ENCODE results near the gene SPINK8. TPM values are rescaled to one million over a fixed set of nuclear protein-coding genes. Genes with fewer than 3 reads are reported as not detected.

SPINK8 gene
- total and polyA plus RNA-seq, 2 of the 8 experiments (the other 6 are each of a cell fraction or from before 2014, with no cell fraction given): 0.29 TPM; not detected in 1

DNA sequence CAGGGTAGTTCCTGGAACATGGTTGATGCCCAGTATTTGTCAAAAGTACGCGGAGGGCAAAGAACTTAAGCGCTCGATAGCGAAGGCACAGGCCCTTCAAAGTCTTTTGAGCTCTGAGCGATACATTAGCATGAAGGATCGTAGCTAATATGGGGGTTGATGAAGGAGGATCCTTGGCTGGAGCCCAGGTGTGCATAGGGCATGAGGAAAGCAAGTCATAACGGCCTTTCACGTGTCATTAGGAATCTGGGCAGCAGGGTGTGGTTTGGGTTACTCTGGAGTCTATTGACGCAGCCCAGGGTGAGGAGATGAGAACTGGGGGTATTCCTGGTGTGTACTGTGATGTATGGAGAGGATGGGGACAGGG is 31.7 kb downstream of the SPINK8 start:
- ChIA-PET POLR2A (ENCODE audit: partially characterized antibody) (interaction anchor here (0.7 to 1.4 kb wide), 4 partner anchors 9 to 99 kb away, joined by 3 to 4 read pairs (median 4); no protein-coding TSS in a partner anchor), CTCF (ENCODE audit: partially characterized antibody) (interaction anchor here (1.0 to 2.1 kb wide), 2 partner anchors 22 to 135 kb away, joined by 3 to 6 read pairs; no protein-coding TSS in a partner anchor)
- H3K9ac ChIP-seq (replicated peaks in 1 of 4; ENCODE audit: extremely low read depth in 1 of 4, low read depth in 3 of 4, low read length in 3 of 4): peak overlapping the region; percentile 67 to 85 (median 76)
- 8% methylated on average over 10 of the region's 10 CpGs; no CpG with 5 or more reads in 1 of the 2 experiments for WGBS, 2 experiments (ENCODE audit: extremely low coverage in 1 of 2, insufficient coverage in 1 of 2, insufficient read length in 1 of 2, insufficient replicate concordance in 2 of 2, low coverage in 1 of 2, low lambda C conversion rate in 2 of 2, missing lambda C conversion rate in 1 of 2)
- no peak overlapping the region for H2AK5ac ChIP-seq (ENCODE audit: low read depth, low read length)
- no peaks in the 10 kb centered on the region; a peak in 1 of 7 replicates for H3K4me1 ChIP-seq (replicated peaks in 1 of 4; ENCODE audit: control insufficient read depth in 3 of 4, insufficient read depth in 4 of 4, low read length in 3 of 4)
- peak overlapping the region; percentile 92 to 94 for H3K4me2 ChIP-seq (ENCODE audit: insufficient read depth in 1 of 2, low read depth in 2 of 2, low read length in 2 of 2)
- peak overlapping the region; percentile 27 for H2AFZ ChIP-seq (ENCODE audit: low read length)
- H4K8ac ChIP-seq (ENCODE audit: extremely low read depth, insufficient read depth, low read length): no peak overlapping the region; the same call in 1 of the 2 replicates
- peak overlapping the region; percentile 92 for H3K4ac ChIP-seq (replicated peaks; ENCODE audit: insufficient read length, low read depth, low read length)
- H2BK20ac ChIP-seq (ENCODE audit: low read length): 0 out of 2 replicates have a peak overlapping the region, but pooled peaks have one; percentile 13
- H3K23me2 ChIP-seq (ENCODE audit: low read depth, low read length): peaks cover 4% of the 10 kb centered on the region; the same call in 1 of the 2 replicates
- peak overlapping the region; percentile 82 for H3K56ac ChIP-seq (replicated peaks; ENCODE audit: insufficient read length, low read depth, low read length)
- no peak for TF ChIP-seq JUN (IDR thresholded peaks at IDR 0.05; ENCODE audit: low read depth, low read length)
- no peak for TF ChIP-seq EGR1 (IDR thresholded peaks at IDR 0.05; ENCODE audit: borderline replicate concordance, low read depth, low read length)
- TF ChIP-seq SIN3A (conservative IDR thresholded peaks at IDR 0.05 in 1 of 2, IDR thresholded peaks at IDR 0.05 in 1 of 2; ENCODE audit: low read depth in 1 of 2, low read length in 2 of 2): no peak
- no peak overlapping the region for H2BK15ac ChIP-seq (ENCODE audit: low read length)
- FAIRE-seq (no peak), DNase-seq (ENCODE audit: low read depth in 1 of 2, low spot score in 2 of 2) (no peak)
- peak overlapping the region; percentile 72; the same call in 1 of the 2 replicates for H3K18ac ChIP-seq (ENCODE audit: extremely low read depth, low read length)
- H2BK5ac ChIP-seq (ENCODE audit: low read depth, low read length): 0 out of 2 replicates have a peak overlapping the region, but pooled peaks have one; percentile 35
- H4K5ac ChIP-seq (ENCODE audit: insufficient read length, low read depth, low read length): peak overlapping the region; percentile 58
- H3K27ac ChIP-seq (ENCODE audit: low read depth, low read length): peak overlapping the region; percentile 42; the same call in 1 of the 2 replicates
- no peak overlapping the region for H2BK12ac ChIP-seq (ENCODE audit: low read depth, low read length)
- peaks cover 2% of the 10 kb centered on the region; the same call in 1 of the 2 replicates for H3K79me1 ChIP-seq (ENCODE audit: low read depth, low read length)
- no peak overlapping the region for H3K23ac ChIP-seq (ENCODE audit: insufficient read length)
- peak overlapping the region; percentile 84 for H4K91ac ChIP-seq (replicated peaks; ENCODE audit: insufficient read length, low read length)
- H3K9me3 ChIP-seq (ENCODE audit: insufficient read depth in 2 of 2, low read depth in 1 of 2, low read length in 1 of 2): no peaks in the 10 kb centered on the region
- H2BK120ac ChIP-seq (replicated peaks; ENCODE audit: low read depth, low read length): peak overlapping the region; percentile 55
- H4K20me1 ChIP-seq (replicated peaks in 1 of 2; ENCODE audit: control insufficient read depth in 1 of 2, insufficient read depth in 2 of 2, low read length in 2 of 2): peaks cover 0 to 3% of the 10 kb centered on the region in 2 experiments
- peaks cover 0 to 4% (median 0%) of the 10 kb centered on the region in 4 experiments; a peak in 2 of 8 replicates for H3K36me3 ChIP-seq (ENCODE audit: control insufficient read depth in 2 of 4, insufficient read depth in 4 of 4, low read length in 3 of 4)
- H3K27me3 ChIP-seq (replicated peaks in 1 of 4; ENCODE audit: control insufficient read depth in 3 of 4, extremely low read depth in 1 of 4, insufficient read depth in 3 of 4, low read length in 3 of 4): peaks cover 0 to 8% (median 2%) of the 10 kb centered on the region in 4 experiments; a peak in 2 of 7 replicates
- H3K4me3 ChIP-seq (ENCODE audit: extremely low read depth in 1 of 4, insufficient read depth in 2 of 4, low read depth in 3 of 4, low read length in 4 of 4): peak overlapping the region; percentile 67 to 96 (median 78)
- no peak overlapping the region for H3K14ac ChIP-seq (ENCODE audit: insufficient read length)
- H3K79me2 ChIP-seq (ENCODE audit: control insufficient read depth in 1 of 2, insufficient read depth in 2 of 2, low read length in 2 of 2): no peaks in the 10 kb centered on the region
